ENCODE measurements around the gene PRKD2.
A peak's percentile ranks its signal among the peaks of the same experiment; 100 is the strongest.
"Not testable (repeated sequence)": the region's sequence is repeated elsewhere in the genome, so short reads cannot be mapped to it uniquely, and the experiment has no call there.

PRKD2 gene

GRCh38 chr19:46723023-46723461 lies 6.1 kb upstream of the PRKD2 start:
- DNase-seq, result no peak

DNA sequence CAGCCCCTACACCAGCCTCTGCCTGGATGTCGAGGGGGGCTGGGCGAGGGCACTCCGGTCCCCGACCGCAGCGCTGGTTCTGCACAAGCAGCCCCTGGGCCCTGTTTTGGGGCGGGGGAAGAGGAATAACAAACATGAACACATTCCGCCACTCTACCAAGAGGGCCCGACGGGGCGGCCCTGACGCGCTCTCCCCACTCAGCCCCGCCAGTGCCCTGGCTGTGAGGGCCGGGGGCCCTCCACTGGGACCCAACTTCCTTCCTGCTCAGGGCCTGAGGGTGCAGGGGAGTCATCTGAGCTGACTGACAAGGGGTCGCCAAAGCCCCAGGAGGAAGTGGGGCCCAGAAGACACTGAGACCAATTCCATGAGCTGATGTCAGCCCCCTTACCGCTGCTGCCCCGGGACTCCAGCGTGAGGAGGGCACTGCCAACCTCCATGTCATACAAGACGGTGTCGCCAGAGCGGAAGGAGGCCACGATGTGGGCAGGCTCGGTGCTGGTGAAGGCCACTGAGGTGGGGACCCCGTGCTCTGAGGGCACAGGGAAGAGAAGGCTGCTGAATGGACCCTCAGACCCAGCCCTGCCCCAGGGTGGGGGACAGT lies 5.6 kb upstream of the PRKD2 start:
- DNase-seq, result no peak

DNA sequence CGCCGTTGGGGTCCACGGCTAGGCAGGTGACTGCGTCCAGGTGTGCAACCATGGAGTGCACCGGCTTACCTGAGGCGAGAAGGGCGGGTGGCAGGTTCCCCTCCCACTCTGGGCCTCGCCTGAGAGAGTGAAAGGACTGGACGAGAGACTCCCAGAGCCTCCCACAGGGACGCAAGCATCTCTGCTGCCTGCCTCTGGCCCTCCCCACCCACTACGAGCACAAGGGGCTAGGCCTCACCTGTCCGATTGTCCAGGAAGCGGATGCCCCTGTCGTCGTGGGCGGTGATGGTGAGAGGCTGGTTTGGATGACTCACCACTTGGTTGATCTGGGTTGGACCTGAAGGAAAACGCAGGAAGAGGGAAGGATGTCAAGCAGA lies 5.1 kb upstream of the PRKD2 start:
- no peak for DNase-seq

DNA sequence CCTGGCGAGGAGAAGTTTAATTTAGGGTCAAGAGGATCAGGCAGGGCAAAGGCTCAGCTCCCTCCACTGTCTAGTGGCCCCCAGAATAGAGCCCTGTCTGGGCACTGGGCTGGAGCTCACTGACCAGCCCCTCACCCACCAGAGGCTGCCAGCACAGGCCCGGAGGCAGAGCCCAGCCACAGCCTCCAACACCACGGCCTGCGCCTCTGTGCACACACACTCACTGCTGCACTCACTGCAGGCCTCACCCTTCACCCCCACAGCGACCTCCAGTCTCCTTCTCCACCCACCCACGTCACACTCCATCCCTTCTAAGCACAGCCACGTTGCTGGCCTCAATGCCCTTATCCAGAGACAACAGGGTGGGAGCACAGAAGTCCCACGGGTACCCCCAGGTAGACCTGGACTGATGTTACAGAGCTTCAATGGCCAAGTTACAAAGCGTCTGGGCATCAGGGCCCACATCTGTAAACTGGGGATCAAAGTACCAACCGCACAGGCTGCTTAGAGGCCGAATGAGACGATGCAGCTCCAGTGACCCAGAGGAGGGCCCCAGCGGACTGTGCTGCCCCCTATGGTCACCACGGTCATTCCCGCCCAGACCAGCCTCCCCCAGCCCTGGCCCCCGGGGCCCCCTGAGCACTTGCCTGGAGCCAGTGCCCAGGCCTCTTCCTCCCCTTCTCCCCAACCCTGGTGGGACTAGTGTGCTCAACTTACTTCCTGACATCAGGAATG lies 4.5 kb upstream of the PRKD2 start:
- DNase-seq, result no peak

- DNase-seq, result no peak
These were observed 3.8 kb upstream of the PRKD2 start for GRCh38 chr19:46720503-46721239.

DNA sequence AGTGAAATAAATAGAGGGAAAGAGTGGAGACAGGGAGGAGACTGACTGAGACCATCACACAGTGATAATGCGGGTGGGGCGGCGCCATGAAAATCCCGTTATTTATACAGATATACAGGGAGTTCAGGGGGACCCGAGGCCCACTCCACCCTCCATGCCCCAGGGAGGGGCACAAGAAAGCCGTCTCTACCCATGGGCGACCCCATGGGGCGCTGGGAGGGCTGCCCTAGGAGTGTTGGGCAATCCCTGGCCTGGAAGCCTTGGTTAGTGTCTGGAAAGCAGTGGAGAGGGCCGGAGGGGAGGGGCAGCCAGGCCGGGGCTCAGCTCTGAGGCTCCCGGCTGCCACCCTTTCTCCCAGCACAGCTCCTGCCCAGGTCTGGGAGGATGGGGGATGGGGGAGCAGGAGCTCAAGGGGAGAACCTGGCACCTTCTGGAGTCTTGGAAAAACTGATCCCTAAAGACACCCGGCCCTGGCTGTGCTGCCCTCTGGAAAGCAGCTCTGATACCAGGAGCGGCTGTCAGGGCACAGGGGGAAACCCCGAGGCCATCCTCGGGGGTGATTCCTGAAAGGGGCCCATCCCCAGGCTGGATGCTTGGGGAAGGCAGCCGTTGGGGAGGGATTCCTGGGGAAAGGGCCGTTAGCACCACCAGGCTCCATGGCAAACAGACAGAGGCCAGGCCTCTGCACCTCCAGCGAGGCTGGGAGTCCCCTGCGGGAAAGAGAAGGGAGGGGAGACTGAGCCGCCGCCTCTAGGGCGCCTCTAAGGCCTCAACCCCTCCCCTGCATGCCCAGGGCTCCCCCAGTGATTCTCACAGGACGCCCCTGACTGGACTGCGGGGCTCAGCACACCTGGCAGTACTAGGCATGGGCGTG lies 3.0 kb upstream of the PRKD2 start:
- DNase-seq, result no peak

DNA sequence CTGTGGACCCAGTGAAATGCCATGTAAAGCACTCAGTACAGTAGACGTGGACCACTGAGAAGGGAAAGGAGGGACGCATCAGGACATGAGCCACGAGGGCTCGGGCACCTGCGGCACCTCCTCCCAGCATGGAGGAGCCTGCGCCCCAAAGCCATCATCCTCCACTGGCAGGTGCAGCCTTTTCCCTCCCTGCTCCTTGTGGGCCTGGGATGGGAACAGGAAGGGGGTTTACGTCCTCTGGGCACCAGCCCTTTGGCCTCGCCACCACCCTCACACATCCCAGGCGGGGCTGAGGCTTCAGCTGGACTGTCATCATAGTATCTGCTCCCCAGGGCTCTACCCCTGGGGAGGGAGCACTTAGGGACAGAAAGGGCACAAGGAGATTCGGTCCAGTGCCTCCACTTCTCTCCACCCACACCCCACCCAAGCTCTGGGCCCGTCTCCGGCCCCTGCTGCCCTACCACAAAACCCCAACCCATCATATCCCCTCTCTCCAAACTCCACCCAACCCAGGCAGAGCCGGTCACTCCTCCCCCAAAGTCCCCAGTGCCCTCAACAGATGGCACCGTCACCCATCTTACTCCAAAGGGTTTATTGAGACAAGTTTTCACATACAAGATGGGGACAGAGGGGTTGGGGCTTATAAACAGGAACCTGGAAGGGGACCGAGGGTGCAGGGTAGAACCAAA lies 2.2 kb upstream of the PRKD2 start:
- no peak for DNase-seq

- no peak for DNase-seq
These were observed 1.4 kb upstream of the PRKD2 start for GRCh38 chr19:46718157-46718933.

- DNase-seq, result no peak
These were observed 816 bp upstream of the PRKD2 start for GRCh38 chr19:46717716-46718143.

DNA sequence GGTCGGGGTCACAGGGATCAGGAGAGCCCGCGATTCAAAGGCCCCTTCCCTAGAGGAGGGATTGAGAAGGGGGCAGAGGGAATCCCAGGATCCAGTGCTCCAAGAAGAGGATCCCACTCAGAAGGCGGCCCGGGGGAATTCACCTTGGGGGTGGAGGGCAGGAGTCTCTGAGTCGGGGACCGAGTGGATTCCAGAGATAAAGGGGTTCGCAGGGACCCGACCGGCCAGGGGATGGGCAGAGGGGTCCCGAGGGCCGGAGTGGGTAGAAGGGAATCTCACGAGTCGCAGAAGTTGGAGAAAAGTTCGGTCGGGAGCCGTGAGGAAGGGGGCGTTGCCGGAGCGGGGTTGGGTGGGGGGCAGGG lies 261 bp downstream of the PRKD2 start:
- DNase-seq, result no peak

GRCh38 chr19:46715975-46716671 lies 791 bp downstream of the PRKD2 start:
- DNase-seq, result no peak

DNA sequence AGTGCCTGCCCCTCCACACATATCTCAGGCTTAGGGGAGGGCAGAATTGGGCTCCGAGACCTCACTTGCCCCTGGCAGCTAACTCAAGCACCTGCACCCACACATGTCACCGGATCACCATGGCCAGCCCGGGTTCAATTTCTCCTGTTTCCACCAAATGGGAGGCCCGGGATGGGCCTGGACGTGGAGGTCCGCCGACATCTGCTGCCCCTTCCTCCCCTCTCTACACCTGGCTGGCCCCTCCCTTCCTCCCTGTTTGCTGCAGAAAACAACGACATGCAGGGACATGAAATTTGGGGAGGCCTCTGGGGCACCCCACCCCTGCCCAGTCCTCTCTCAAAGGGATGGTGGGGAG lies 1.3 kb downstream of the PRKD2 start:
- DNase-seq, result no peak

- DNase-seq, result no peak
These were observed 2.3 kb downstream of the PRKD2 start for GRCh38 chr19:46714444-46715106.

GRCh38 chr19:46713781-46714443 lies 3.0 kb downstream of the PRKD2 start:
- peak; percentile 92 for DNase-seq

DNA sequence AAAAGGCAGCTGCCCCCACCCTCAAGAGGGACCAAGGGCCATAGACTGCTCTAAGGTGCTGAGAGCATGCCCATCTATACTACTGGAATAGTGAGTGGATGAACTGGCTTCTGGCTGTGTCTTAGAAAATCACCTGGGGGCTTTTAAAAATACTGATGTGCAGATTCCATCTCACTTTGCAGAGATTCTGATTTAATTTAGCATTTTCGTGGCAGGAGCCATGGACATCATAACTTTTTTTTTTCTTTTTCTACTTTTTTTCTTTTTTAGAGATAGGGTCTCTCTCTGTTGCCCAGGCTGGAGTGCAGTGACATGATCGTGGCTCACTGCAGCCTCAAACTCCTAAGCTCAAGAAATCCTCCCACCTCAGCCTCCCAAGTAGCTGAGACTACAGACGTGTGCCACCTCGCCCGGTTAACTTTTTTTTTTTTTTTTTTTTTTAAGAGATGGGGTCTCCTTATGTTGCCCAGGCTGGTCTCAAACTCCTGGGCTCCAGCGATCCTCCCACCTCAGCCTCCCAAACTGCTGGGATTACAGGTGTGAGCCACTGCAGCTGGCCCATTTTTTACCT lies 4.1 kb downstream of the PRKD2 start:
- DNase-seq, result not testable (repeated sequence)

DNA sequence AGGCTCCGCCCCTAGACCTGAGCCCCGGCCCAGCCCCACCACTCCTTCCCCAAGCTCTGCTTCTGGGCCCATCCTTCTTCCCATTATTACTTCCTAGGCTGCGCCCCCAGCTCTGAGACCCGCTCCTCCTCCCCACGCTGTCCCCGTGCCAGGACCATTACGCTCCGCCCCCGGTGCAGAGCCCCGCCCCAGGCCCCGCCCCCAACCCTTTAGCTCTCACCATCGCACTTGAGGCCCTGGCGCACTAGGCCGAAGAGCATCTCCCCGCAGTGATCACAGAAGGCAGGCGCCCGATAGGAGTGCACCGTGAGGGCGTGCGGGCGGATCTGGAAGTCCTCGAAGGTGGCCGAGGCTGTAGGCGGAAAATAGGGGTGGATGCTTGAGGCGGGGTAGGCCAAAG lies 6.2 kb downstream of the PRKD2 start:
- no peak for DNase-seq

DNA sequence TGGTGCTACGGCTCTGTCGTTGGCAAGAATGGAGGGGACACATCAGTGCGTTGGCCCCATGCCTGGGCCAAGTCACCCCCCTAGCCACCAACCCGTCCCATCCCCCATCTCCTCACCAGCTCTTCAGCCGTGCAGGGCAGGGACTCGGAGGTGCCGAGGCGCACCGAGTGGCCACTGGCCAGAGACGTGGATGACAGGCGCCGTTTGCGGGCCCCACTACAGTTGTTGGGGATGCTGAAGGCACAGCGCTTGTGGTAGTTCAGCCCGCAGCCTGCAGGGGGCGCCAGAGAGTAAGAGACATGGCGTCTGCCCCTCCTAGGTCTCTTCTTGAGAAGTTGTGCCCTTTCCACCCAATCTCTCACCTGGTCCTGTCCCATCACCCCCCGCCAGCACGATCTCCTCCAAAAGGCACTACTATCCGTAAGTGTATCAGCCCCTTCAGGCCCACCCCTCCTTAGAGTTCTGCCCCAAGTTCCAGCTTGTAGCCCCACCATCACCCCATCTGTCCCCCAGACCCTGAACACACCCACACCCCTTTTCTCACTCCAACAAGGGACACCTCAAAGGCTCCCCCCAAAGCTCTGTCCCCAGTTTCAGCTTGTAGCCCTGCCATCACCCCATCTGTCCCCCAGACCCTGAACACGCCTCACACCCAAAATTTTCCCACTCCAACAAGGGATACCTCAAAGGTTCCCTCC lies 12.4 kb downstream of the PRKD2 start:
- no peak for DNase-seq

GRCh38 chr19:46700704-46701103 lies 16.2 kb downstream of the PRKD2 start:
- no peak for DNase-seq
